GM19467 (cell line): ENCODE measurements around the gene CACNA1B.
"Not testable (repeated sequence)": the region's sequence is repeated elsewhere in the genome, so short reads cannot be mapped to it uniquely, and the experiment has no call there.

Experiments
- ATAC-seq: cut with Tn5 transposase; IDR thresholded peaks from one replicate; pipeline ENCODE4 v1.9.1; 2021; ENCODE audit warnings: mild to moderate bottlenecking, moderate library complexity; ENCODE audit not compliant: unreplicated experiment

Gene CACNA1B

GRCh38 chr9:138069731-138070456, 192.3 kb downstream of the CACNA1B start:
- ATAC-seq = no peak

- no peak for ATAC-seq
Measured at GRCh38 chr9:138070815-138071214, 193.2 kb downstream of the CACNA1B start.

GRCh38 chr9:138071292-138071691, 193.7 kb downstream of the CACNA1B start:
- no peak for ATAC-seq

GRCh38 chr9:138071731-138072130, 194.1 kb downstream of the CACNA1B start:
- ATAC-seq = no peak

GRCh38 chr9:138072161-138072842, 194.7 kb downstream of the CACNA1B start:
- ATAC-seq = no peak

- ATAC-seq = no peak
Measured at GRCh38 chr9:138072897-138073296, 195.3 kb downstream of the CACNA1B start.

GRCh38 chr9:138073408-138073807, 195.8 kb downstream of the CACNA1B start:
- ATAC-seq = no peak

- ATAC-seq = no peak
Measured at GRCh38 chr9:138073808-138074207, 196.2 kb downstream of the CACNA1B start.

- ATAC-seq = no peak
Measured at GRCh38 chr9:138074516-138074915, 196.9 kb downstream of the CACNA1B start.

- ATAC-seq = no peak
Measured at GRCh38 chr9:138075496-138075895, 197.9 kb downstream of the CACNA1B start.

GRCh38 chr9:138075961-138076649, 198.5 kb downstream of the CACNA1B start:
- no peak for ATAC-seq

GRCh38 chr9:138076650-138077009, 199.0 kb downstream of the CACNA1B start:
- ATAC-seq = no peak

- no peak for ATAC-seq
Measured at GRCh38 chr9:138077126-138077525, 199.5 kb downstream of the CACNA1B start.

GRCh38 chr9:138077898-138078540, 200.4 kb downstream of the CACNA1B start:
- ATAC-seq = no peak

GRCh38 chr9:138078846-138079245, 201.3 kb downstream of the CACNA1B start:
- ATAC-seq = no peak

- no peak for ATAC-seq
Measured at GRCh38 chr9:138080979-138081378, 203.4 kb downstream of the CACNA1B start.

GRCh38 chr9:138082918-138083636, 205.5 kb downstream of the CACNA1B start:
- ATAC-seq = no peak

- no peak for ATAC-seq
Measured at GRCh38 chr9:138083873-138084272, 206.3 kb downstream of the CACNA1B start.

- no peak for ATAC-seq
Measured at GRCh38 chr9:138085568-138085967, 208.0 kb downstream of the CACNA1B start.

- not testable (repeated sequence) for ATAC-seq
Measured at GRCh38 chr9:138092057-138092456, 214.5 kb downstream of the CACNA1B start.

- ATAC-seq = no peak
Measured at GRCh38 chr9:138094028-138094427, 216.4 kb downstream of the CACNA1B start.
